ENCODE data around the gene USF1.

GRCh38 chr1:161007369-161007768, 38.4 kb downstream of the USF1 start:
- TF ChIP-seq, protein P1, sequence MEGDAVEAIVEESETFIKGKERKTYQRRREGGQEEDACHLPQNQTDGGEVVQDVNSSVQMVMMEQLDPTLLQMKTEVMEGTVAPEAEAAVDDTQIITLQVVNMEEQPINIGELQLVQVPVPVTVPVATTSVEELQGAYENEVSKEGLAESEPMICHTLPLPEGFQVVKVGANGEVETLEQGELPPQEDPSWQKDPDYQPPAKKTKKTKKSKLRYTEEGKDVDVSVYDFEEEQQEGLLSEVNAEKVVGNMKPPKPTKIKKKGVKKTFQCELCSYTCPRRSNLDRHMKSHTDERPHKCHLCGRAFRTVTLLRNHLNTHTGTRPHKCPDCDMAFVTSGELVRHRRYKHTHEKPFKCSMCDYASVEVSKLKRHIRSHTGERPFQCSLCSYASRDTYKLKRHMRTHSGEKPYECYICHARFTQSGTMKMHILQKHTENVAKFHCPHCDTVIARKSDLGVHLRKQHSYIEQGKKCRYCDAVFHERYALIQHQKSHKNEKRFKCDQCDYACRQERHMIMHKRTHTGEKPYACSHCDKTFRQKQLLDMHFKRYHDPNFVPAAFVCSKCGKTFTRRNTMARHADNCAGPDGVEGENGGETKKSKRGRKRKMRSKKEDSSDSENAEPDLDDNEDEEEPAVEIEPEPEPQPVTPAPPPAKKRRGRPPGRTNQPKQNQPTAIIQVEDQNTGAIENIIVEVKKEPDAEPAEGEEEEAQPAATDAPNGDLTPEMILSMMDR (IDR thresholded peaks at IDR 0.05; ENCODE audit: poor library complexity), result no peak
- TF ChIP-seq EZH2 (IDR thresholded peaks at IDR 0.05; ENCODE audit: borderline replicate concordance) (no peak), EZH2phosphoT487 (IDR thresholded peaks at IDR 0.05; ENCODE audit: low read depth, severe bottlenecking, unreplicated experiment) (no peak)

All from hepatocyte (in vitro differentiated cells).